ENCODE data around the gene SH3RF2.
"Not testable (repeated sequence)": the region's sequence is repeated elsewhere in the genome, so short reads cannot be mapped to it uniquely, and the experiment has no call there.

Gene SH3RF2

DNA sequence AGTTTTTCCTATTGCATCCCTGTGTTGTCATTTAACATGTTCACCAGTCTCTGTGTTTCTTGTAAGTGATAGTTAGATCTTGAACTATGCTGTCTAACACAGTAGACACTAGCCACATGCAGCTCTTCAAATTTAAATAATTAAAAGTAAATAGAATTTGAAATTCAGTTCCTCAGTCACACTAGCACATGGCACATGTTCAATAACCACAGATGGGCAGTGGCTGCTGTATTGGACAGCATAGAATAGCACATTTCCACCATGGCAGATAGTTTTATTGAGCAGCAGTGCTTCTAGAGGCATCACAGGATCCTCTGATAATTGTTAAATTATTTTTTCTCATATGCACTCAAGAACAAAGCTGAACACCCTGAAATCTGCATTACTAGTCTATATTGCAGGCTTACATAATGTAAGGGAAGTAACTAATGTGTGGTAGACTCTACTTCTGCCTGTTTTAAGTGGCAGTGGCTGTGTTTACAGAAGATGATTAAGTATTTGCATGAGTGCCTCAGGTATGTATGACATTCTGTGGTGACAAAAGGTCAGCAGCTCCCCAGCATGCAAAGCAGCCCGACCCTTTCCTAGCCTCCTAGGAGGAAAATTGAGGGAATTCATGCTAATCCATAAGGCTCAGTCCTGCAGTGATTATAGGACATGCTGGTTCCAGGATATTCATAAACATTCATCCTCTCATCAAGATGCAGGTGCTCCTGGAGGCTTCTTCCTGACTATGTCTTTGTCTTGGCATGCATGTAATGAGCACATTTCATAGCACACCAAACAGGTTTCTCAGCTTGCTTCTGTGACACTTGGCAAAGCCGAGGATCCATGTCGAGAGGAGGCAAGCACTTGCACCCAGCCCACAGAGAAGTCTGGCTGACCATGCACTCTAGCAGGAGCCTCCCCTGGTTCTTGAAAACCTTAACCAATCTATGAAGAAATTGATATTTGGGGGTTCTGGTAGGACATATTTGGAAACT lies 45.5 kb downstream of the SH3RF2 start:
- DNase-seq = no peak

DNA sequence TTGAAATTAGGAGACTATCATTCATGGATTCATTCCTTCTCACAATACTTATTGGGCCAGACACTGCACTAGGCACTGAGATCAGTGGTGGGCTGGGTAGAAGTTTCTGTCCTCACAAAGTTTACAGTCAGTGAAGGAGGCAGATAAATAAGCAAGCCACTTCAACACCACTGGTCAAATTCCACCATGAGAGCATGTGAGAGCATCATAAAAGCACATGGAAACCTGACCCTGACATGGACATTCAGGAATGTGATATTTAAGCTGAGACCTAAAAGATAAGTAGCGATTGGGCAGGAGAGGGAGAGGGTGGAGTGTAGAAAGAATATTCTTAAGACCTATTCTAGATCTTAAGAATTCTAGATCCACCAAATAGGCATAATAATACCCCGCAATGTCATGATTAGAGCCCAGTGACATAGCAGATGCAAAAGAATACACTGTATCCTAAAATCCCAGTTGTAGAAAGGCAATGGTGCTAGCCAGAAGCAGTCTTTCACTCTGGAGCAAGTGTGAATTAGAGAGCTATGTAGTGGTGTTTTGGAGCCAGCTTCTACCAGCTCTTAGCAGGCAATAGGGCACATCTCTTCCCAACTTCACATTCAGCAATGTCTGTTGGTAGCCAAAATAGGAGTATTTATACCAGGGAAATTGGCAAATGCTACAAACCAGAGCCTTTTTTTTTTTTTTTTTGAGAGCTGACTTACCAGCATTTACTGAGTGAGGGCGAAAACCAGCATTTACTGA lies 46.4 kb downstream of the SH3RF2 start:
- no peak for DNase-seq

DNA sequence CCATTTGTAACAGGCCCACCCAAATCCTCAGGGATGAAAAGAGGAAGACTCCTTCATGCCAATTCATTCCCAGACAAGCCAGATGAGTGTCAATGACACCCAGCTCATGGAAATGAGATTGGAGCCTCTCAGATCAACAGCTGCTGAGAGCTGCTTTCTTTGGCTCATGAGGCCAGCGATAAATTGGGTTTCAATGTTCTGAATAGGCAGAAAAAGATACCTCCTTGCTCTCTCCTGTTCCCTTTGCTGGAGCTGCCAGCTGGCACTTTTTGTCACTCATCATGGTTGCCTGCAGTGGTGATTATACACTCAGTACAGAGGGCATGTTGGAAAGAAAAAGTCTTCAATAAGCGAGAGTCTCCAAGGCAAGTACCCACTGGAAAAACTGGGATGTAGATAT lies 47.1 kb downstream of the SH3RF2 start:
- DNase-seq = no peak

DNA sequence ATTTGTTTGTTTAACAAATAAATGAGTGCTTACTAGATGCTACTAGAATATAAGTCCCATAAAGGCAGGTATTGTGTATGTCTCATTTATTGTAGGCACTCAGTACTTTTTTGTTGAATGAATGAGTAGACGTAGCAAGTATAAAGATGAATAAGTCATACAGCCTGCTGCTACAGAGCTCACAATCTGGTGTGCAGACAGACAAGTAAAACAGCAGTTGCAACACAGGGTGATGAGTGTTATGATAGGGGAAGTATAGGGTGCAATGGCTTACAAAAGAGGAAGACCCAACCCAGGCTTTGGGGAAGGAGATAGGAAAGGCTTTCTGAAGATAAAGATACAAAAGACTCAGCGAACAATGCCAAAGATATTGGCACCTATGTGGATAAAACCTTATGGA lies 47.7 kb downstream of the SH3RF2 start:
- no peak for DNase-seq

DNA sequence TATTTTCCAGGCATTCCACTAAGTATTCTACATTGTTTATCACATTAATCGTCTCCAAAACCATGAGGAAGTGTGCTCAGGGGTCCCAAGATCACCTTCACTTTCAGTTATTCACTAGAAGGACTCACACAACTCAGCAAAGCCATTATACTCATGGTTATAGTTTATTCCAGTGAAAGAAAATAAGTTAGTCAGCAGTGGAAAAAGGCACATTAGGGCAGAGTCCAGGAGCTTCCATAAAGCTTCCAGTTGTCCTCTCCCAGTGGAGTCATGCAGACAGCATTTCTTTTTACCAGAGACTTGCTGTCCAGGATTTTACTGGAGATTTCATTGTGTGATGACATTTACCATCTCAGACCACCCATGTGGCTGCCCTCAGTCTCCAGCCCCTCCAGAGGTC lies 51.5 kb downstream of the SH3RF2 start:
- no peak for DNase-seq

DNA sequence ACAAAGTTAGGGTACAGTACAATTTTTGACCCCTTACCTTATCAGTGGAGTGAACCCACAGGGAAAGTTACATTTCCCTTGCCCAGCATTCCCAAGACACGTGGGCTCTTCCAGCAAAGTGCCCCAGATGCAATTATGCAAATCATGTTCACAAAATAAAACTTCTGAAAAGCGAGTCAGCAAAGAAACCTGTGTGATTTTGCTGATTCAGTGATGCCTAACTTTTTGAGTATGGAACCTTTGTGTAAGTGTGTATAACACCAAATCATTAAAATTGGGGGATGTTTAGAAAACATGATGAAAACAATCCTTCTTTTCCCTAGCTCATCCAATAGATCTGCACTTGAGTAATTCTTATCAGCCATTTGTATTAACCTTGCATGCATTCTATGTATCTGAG lies 52.6 kb downstream of the SH3RF2 start:
- DNase-seq = no peak

- no peak for DNase-seq
These were observed 53.0 kb downstream of the SH3RF2 start for GRCh38 chr5:145989428-145989827.

DNA sequence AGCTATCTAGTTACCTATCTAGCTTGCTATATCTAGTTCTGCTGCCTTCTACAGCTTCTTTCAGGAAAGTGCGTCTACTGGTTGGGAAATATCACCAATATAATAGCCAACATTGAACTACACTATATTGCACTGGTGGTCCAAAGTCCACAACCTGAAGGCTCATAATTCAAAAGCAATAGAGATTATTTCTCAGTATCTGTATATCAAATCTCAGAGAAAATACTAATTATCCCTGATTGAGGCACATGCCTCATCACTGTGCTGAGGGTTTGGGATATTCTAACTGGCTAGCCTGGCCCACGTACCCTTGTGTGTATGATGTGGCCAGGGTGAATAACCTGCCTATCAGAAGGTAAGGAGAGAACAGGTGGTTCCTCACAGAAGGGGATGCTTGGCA lies 53.8 kb downstream of the SH3RF2 start:
- no peak for DNase-seq

GRCh38 chr5:145991044-145991575 lies 54.7 kb downstream of the SH3RF2 start:
- DNase-seq = no peak

DNA sequence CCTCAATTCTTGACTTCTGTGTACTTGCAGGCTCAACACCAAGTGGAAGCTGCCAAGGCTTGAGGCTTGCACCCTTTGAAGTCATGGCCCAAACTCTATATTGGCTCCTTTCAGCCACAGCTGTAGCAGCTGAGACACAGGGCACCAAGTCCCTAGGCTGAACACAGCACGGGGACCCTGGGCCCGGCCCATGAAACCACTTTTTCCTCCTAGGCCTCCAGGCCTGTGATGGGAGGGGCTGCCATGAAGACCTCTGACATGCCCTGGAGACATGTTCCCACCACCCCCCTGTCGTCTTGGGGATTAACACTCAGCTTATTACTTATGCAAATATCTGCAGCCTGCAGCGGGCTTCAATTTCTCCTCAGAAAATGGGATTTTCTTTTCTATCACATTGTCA lies 57.2 kb downstream of the SH3RF2 start:
- DNase-seq = not testable (repeated sequence)

- no peak for DNase-seq
These were observed 59.8 kb downstream of the SH3RF2 start for GRCh38 chr5:145996135-145996534.

DNA sequence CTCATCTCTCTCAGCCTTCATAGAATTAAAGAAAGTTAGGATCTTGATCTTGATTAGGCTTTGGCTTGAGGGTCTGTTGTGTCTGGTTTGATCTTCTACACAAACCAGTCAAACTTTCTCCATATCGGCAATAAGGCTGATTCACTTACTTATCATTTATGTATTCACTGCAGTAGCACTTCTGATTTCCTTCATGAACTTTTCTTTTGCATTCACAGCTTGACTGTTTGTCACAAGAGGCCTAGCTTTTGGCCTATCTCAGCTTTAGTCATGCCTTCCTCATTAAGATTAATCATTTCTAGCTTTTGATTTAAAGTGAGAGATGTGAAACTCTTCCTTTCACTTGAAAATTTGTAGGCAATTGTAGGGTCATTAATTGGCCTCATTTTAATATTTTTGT lies 62.8 kb downstream of the SH3RF2 start:
- no peak for DNase-seq

GRCh38 chr5:146000072-146000471 lies 63.7 kb downstream of the SH3RF2 start:
- no peak for DNase-seq

DNA sequence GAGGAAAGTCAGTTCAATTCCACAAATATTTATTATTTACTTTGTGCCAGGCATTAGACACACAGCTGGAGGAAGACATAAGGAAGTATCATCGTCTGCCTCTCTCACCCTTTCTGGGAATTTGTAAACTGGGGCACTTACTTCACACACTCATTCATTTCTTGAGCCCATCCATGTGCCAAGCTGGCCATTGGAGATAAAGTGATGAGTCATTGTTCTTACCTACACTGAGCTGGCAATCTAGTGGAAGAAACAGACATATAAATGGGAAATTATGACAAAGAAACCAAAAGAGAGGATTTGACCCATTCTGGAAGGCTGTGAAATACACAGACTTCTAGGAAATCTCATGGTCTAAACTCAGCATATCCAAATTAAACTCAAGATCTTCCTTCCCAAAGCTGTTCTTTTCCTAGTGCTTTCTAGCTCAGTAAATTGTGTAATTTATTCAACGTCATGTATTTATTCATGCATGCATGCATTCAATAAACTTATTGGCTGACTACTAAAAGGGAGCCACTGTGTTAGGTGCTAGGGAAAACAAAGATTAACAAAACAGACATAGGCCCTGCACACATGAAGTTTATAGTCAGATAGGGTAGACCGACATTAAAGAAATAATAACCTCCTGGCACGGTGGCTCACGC lies 65.3 kb downstream of the SH3RF2 start:
- DNase-seq = no peak

GRCh38 chr5:146002491-146002890 lies 66.1 kb downstream of the SH3RF2 start:
- no peak for DNase-seq

DNA sequence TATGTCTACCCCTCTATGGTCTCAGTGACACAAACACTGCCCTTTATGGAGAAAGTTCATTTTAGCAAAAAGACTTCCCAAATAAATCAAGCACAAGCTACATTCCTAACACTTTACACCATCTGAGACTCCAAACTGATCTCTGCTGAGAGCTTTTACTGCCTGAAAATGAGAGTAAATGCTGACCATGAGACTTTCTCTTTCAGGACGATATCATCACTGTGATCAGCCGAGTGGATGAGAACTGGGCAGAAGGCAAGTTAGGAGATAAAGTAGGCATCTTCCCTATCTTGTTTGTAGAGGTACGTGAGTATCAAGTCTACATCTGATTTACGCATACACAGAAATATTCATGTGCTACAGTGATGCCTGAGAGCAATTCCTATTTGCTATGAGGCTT lies 67.5 kb downstream of the SH3RF2 start:
- DNase-seq = no peak

- DNase-seq = no peak
These were observed 68.9 kb downstream of the SH3RF2 start for GRCh38 chr5:146005264-146005663.

DNA sequence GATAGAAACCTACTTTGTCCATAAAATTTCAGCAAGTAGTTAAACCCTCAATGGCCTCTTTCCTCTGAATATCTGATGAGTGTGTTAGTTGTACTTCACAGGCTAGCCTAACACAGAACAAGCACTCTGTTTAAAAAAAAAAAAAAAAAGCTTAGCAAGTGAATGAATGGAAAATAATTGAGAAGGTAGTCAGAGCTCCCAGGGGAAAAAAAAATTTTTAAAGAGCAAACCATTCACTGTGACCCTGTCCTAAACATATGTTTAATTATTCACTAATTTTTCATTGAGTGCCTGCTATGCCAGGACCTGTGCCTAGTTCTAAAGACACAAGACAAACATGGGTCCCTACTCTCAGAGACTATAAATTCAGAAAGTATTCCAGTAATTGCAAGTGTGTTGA lies 69.3 kb downstream of the SH3RF2 start:
- no peak for DNase-seq

DNA sequence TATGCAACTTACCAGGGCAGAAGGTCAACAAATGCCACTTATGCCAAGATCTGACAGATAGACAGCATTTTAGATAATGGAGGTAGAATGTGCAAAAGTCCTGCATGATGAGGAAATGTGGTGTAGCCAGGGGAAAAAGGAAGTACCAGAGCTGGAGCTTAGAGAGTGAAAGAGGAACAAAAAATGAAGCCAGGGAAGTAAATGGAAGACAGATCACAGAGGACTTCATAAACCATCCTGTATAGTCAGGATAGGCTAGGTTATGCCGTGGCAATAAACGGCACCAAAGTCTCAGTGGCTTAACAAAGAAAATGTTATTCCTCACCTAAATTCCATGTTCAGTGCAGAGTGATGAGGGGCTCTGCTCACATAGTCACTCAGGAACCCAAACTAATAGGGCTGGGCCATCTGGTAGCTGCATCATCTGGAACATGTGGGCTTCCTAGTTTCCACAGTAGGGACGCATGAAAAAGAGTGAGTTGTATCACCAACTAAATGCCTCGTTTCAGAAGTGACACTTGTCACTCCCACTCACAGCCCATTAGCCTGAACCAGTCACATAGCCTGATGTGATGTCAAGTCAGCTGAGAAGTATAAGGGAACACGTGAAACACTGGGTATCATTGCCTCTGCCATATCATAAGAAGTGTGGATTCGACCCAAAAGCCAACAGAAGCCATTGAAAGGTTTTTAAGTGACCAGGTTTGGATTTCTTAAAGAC lies 70.3 kb downstream of the SH3RF2 start:
- DNase-seq = no peak

GRCh38 chr5:146007270-146007669 lies 70.9 kb downstream of the SH3RF2 start:
- DNase-seq = no peak

GRCh38 chr5:146007989-146008388 lies 71.6 kb downstream of the SH3RF2 start:
- DNase-seq = no peak

GRCh38 chr5:146009020-146009419 lies 72.6 kb downstream of the SH3RF2 start:
- no peak for DNase-seq

GRCh38 chr5:146010447-146010846 lies 74.1 kb downstream of the SH3RF2 start:
- DNase-seq = not testable (repeated sequence)

Data from NCI-H187 treated with DMSO at 0.1 percent for 48 hours (cell line).